ENCODE measurements around the gene FRY. TPM values are rescaled to one million over a fixed set of nuclear protein-coding genes. Genes with fewer than 3 reads are reported as not detected.
A peak's percentile ranks its signal among the peaks of the same experiment; 100 is the strongest.

Gene FRY
- total RNA-seq, 2 donors from 2014 or later = 7.0 to 10.8 TPM

DNA sequence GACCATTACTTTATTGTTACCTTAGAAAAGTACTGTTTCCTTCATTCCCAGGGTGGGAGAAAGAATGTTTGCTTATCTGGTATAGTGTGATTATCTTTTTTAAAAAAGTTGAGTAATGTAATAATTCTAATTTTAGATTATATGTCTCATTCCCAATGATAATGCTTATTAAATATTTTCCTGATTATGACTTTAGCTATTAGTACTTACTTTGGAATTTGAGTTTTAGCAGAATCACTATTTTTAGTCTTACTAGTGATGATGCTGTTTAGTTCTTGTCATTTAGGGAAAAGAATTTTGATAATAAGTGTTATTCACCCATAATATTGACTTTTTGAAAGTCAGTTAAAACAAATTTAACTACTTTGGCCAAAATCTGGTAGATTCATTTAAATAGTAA, 95.2 kb downstream of the FRY start:
- Mint-ChIP-seq H3K4me1 (no peaks in the 10 kb centered on the region), H3K36me3 (ENCODE audit: low read depth) (peaks cover 53% of the 10 kb centered on the region), H3K4me3 (no peak overlapping the region), H3K27me3 (no peaks in the 10 kb centered on the region), H3K9me3 (no peaks in the 10 kb centered on the region), H3K27ac (no peak overlapping the region)
- no peak for ATAC-seq (replicated peaks)

DNA sequence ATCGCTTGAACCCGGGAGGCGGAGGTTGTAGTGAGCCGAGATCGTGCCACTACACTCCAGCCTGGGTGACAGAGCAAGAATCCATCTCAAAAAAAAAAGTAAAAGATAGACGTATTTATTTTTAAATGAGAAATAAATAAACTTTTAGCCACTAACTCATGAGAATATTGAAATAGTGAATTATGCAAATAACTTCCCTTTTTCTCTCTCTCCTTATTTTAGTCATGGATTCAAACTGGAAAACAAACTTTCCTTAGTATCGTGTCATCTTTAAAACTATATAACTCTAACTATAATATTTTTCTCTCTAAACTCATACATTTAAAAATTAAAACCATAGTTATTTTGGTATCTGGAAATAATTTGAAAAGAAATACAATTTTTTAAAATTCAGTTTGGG, 96.1 kb downstream of the FRY start:
- Mint-ChIP-seq H3K4me3 (no peak overlapping the region), H3K9me3 (no peaks in the 10 kb centered on the region), H3K36me3 (ENCODE audit: low read depth) (peaks cover 52% of the 10 kb centered on the region), H3K27me3 (no peaks in the 10 kb centered on the region), H3K27ac (no peak overlapping the region), H3K4me1 (no peaks in the 10 kb centered on the region)
- no peak for ATAC-seq (replicated peaks)

DNA sequence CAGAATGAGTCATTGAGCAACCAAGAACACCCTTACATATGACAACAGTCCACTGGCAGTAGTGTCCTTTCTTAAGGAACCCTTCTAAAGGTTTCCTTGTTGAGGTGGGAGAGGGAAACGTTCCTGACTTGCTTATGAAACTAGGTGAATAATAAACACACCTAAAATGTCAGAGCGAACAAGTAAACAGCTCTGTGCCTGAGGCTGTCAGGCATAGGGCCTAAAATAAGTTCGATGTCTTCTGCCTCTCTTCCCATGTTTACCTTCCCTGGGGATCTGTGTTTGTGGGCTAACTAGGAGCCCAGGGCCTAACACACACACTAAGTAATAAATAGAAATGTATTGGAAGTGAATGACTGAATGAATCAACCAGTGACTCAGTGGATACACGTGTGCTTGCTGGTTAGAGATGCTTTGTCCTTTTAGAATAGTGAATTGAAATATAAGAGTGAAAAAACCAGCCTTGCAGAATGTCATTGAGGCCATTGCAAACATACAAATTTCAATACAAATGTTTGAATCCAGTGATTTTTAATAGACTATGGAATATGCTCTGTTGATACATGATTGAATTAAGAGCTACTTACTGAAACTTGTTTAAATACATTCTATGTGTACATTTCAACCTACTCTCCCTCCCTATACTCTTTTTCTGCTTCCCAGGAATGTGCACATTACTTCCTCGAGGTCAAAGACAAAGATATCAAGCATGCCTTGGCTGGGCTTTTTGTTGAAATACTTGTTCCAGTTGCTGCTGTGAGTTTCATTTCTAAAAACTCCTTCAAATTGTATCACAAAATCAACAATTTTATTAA, 102.9 kb downstream of the FRY start:
- Mint-ChIP-seq H3K36me3 (ENCODE audit: low read depth) (peaks cover 43% of the 10 kb centered on the region), H3K4me3 (no peak overlapping the region), H3K9me3 (no peaks in the 10 kb centered on the region), H3K27me3 (no peaks in the 10 kb centered on the region), H3K4me1 (no peaks in the 10 kb centered on the region), H3K27ac (no peak overlapping the region)
- no peak for ATAC-seq (replicated peaks)

DNA sequence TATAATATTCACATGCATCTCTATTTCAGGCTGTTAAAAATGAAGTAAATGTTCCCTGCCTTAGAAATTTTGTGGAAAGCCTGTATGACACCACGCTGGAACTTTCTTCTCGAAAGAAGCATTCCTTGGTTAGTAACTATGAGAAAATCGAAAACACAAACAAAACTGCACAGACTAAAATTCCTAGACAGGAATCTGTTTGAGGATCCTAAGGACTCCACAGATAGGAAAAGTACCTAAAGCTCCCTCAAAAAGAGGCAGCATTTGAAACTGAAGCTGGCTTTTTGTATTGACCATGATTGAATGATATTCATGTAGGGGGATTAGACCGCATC, 103.4 kb downstream of the FRY start:
- Mint-ChIP-seq H3K36me3 (ENCODE audit: low read depth) (peaks cover 43% of the 10 kb centered on the region), H3K27me3 (no peaks in the 10 kb centered on the region), H3K4me3 (no peak overlapping the region), H3K9me3 (no peaks in the 10 kb centered on the region), H3K27ac (no peak overlapping the region), H3K4me1 (no peaks in the 10 kb centered on the region)
- no peak for ATAC-seq (replicated peaks)

DNA sequence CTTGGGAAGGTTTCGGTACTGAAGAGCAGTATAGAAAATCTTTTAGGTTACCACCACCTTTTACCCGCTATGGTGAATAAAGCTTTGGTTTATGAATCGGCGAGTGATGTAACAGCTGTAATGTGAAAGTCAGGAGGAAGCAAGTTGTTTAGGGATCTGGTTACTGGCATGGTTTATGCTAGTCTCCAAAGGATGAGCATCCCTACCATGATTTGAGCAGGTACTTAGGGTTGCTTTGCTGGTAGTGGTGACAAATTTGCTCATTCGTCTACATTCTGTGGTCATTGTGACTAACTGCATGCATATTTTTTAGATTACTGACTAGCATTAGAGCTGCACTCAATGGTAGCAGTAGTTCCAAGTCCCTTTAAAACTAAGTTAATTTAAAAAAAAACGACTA, 104.1 kb downstream of the FRY start:
- no peak overlapping the region for H3K27ac Mint-ChIP-seq
- no peak for ATAC-seq (replicated peaks)

DNA sequence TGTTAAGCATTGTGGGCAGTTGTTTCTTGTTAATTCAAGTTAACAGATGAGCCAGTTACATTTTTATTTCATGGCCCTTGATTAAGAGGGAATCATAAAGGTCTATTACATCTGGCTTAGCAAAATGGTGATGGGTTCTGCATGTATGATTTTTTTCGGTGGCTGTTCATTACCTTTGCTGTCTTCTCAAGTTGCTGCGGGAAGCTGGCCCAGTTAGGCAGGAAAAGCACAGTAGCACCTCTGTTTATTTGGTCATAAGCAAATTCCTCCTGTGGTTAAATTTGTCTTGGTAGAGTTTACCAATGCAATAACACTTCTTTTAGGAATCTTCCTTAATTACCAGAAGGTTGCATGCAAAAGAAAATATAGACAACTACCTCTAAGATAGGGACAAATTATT, 104.5 kb downstream of the FRY start:
- ATAC-seq (replicated peaks) = no peak
- no peaks in the 10 kb centered on the region for H3K9me3 Mint-ChIP-seq
- H3K36me3 Mint-ChIP-seq (ENCODE audit: low read depth) = peaks cover 43% of the 10 kb centered on the region
- H3K4me3 Mint-ChIP-seq = no peak overlapping the region
- no peaks in the 10 kb centered on the region for H3K4me1 Mint-ChIP-seq
- no peaks in the 10 kb centered on the region for H3K27me3 Mint-ChIP-seq
- no peak overlapping the region for H3K27ac Mint-ChIP-seq

More for the DNA sequence above, 104.1 kb downstream of the FRY start:
- H3K9me3 Mint-ChIP-seq = no peaks in the 10 kb centered on the region
- no peak overlapping the region for H3K4me3 Mint-ChIP-seq
- peaks cover 43% of the 10 kb centered on the region for H3K36me3 Mint-ChIP-seq (ENCODE audit: low read depth)
- H3K4me1 Mint-ChIP-seq = no peaks in the 10 kb centered on the region
- H3K27me3 Mint-ChIP-seq = no peaks in the 10 kb centered on the region

DNA sequence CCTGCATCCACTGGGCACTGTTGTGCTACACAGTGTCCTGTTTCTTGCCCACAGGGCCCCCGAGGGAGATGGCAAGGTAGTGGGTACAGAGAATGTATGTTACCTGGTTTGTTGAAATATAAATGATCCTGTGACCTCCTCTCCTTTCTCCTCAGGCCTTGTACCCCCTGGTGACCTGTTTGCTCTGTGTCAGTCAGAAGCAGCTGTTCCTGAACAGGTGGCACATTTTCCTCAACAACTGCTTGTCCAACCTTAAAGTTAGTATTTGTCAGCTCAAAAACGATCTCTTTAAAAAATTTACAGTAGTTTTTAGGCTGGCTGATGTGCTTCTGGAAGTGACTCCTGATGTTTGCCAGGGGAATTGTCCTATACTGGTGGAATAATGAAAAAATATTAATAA, 105.1 kb downstream of the FRY start:
- no peak overlapping the region for H3K27ac Mint-ChIP-seq
- H3K4me1 Mint-ChIP-seq = no peaks in the 10 kb centered on the region
- no peak overlapping the region for H3K4me3 Mint-ChIP-seq
- no peaks in the 10 kb centered on the region for H3K27me3 Mint-ChIP-seq
- no peaks in the 10 kb centered on the region for H3K9me3 Mint-ChIP-seq
- H3K36me3 Mint-ChIP-seq (ENCODE audit: low read depth) = peaks cover 37% of the 10 kb centered on the region
- ATAC-seq (replicated peaks) = no peak

DNA sequence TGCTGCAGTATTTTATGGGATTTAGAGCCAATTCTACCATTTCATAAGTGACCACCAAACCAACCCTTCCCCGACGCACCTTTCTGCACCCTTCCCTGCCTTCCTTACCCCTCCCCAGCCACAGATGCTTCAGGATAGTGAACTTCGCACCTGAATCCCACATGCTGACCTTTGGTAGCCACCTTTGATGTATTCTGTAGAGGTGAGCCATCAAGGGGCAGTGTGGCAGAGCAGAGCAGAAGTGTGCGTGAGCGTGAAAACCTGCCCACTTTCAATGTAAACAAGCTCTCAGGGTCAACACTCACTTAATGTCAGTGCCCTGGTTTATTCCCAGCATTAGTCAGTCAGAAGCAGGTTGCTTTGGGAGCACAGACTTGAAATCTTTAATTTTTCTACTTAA, 107.7 kb downstream of the FRY start:
- H3K4me1 Mint-ChIP-seq = no peaks in the 10 kb centered on the region
- ATAC-seq (replicated peaks) = no peak
- H3K27me3 Mint-ChIP-seq = no peaks in the 10 kb centered on the region
- no peaks in the 10 kb centered on the region for H3K9me3 Mint-ChIP-seq
- peaks cover 23% of the 10 kb centered on the region for H3K36me3 Mint-ChIP-seq (ENCODE audit: low read depth)
- no peak overlapping the region for H3K4me3 Mint-ChIP-seq
- no peak overlapping the region for H3K27ac Mint-ChIP-seq

DNA sequence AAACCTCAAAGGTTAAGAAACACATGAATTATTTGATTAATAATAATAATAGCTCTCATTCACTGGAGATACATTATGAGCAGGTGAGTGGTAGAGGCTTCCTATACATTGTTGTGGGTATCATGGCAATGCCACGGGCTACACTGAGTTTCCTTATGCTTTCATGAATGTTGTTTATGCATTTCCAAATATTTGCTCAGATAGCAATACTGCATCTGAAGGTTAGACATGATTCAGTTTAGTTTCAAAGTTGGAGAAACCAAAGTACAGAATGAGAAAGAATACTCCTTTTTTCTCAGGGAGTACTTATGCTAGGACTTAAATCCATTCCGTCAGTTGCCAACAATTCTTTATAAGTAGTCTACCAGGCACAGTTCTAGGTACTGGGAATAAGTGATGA, 108.5 kb downstream of the FRY start:
- no peak overlapping the region for H3K4me3 Mint-ChIP-seq
- H3K27ac Mint-ChIP-seq = no peak overlapping the region
- peaks cover 17% of the 10 kb centered on the region for H3K36me3 Mint-ChIP-seq (ENCODE audit: low read depth)
- ATAC-seq (replicated peaks) = no peak
- no peaks in the 10 kb centered on the region for H3K9me3 Mint-ChIP-seq
- H3K4me1 Mint-ChIP-seq = no peaks in the 10 kb centered on the region
- no peaks in the 10 kb centered on the region for H3K27me3 Mint-ChIP-seq

DNA sequence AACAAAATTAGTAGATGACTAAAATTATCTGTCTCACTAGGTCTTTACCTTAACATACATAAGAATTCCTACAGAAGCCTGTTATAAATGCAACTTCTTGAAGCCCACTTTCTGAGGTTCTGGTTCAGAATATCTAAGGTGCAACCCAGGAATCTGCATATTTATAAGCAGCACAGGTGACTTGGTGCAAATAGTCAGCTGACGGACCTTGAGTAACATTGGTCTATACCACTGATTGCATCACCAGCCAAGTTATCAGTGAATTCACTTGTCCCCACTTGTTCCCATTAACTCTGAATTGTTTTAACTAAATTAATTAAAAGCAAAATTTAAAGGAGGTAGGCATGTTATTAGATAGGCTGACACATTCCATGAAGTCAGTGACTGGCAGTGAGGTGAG, 109.9 kb downstream of the FRY start:
- Mint-ChIP-seq H3K9me3 (no peaks in the 10 kb centered on the region), H3K4me1 (no peaks in the 10 kb centered on the region), H3K4me3 (no peak overlapping the region), H3K36me3 (ENCODE audit: low read depth) (peaks cover 4% of the 10 kb centered on the region), H3K27me3 (no peaks in the 10 kb centered on the region), H3K27ac (no peak overlapping the region)
- no peak for ATAC-seq (replicated peaks)

DNA sequence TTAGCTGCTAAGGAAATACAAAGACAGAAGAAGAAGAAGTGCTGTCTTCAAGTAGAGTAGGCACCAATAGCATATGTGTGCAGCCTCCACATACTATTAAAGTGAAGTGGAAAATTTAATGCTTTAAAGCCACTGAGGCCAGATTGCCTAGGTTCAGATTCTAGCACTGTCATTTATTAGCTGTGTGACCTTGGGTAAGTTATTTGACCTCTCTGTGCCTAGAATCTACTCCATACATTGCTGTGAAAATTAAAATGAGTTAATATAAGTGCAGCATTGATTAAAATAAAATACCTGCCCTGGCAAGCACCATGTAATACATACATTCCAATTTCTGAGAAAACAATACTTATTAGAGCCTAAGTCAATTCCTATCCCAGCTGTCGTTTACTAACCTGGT, 110.5 kb downstream of the FRY start:
- Mint-ChIP-seq H3K36me3 (ENCODE audit: low read depth) (no peaks in the 10 kb centered on the region), H3K4me3 (no peak overlapping the region), H3K27ac (no peak overlapping the region), H3K27me3 (no peaks in the 10 kb centered on the region), H3K4me1 (no peaks in the 10 kb centered on the region), H3K9me3 (no peaks in the 10 kb centered on the region)
- ATAC-seq (replicated peaks) = no peak

DNA sequence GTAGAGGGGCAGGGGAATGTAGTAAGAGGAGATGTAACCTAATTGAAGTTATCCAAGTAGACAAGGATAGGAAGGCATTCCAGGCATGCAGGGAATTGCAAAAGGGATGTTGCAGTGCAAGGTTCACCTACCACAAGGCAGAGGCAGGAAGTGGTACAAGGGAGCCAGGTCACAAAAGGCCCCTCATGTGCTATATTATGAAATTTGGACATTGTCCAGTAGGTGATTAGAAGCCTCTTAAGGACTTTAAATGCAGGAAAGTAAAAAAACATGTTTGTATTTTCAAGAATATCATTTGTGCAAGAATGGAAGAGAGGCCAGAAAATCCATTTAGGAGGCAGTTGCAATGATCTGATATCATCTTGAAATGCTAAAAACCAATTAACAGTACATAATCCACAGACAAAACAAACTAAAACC, 111.4 kb downstream of the FRY start:
- Mint-ChIP-seq H3K9me3 (no peaks in the 10 kb centered on the region), H3K4me3 (no peak overlapping the region), H3K36me3 (ENCODE audit: low read depth) (peaks cover 7% of the 10 kb centered on the region), H3K4me1 (no peaks in the 10 kb centered on the region), H3K27me3 (no peaks in the 10 kb centered on the region), H3K27ac (no peak overlapping the region)
- no peak for ATAC-seq (replicated peaks)

DNA sequence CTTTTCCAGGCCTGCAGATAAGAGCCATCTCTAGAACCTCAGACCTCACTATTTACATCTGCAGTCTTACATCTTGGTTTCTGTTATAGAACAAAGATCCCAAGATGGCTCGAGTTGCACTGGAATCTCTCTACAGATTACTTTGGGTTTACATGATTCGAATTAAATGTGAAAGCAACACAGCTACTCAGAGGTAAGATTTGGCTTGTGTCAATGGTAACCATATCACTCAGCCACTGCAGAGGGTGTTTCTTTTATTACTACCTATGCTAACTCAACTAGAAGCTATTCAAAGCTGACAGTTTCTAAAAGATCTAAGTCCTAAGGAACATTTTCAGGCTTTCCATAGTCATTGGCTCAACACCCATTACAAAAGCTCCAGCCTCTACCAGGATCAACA, 115.6 kb downstream of the FRY start:
- Mint-ChIP-seq H3K27ac (no peak overlapping the region), H3K4me3 (no peak overlapping the region), H3K9me3 (no peaks in the 10 kb centered on the region), H3K36me3 (ENCODE audit: low read depth) (peaks cover 33% of the 10 kb centered on the region), H3K27me3 (no peaks in the 10 kb centered on the region), H3K4me1 (no peaks in the 10 kb centered on the region)
- peak; percentile 72 for ATAC-seq (replicated peaks)

DNA sequence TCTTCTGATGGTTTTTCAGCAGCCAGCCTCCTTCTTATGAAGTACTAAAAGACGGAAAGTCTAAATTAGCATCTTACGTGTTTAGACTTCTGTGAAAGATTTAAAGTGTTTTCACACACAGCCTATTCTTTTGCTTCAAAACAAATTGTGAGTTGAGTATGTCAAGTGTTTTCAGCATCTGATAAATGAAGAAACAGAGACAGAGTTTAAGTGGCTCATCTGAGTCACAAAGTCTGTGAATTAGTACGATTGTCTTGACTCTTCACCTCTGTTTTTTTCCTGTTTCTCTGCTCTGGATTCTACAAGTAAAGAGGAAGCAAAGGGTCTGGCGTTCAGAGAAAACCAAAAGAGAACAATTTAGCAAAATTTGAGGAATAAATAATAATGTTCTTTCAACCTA, 116.4 kb downstream of the FRY start:
- H3K9me3 Mint-ChIP-seq = no peaks in the 10 kb centered on the region
- peak; percentile 21 for ATAC-seq (replicated peaks)
- H3K36me3 Mint-ChIP-seq (ENCODE audit: low read depth) = peaks cover 38% of the 10 kb centered on the region
- H3K27ac Mint-ChIP-seq = peak overlapping the region; percentile 20
- H3K4me1 Mint-ChIP-seq = peaks cover 3% of the 10 kb centered on the region
- no peak overlapping the region for H3K4me3 Mint-ChIP-seq
- H3K27me3 Mint-ChIP-seq = no peaks in the 10 kb centered on the region

DNA sequence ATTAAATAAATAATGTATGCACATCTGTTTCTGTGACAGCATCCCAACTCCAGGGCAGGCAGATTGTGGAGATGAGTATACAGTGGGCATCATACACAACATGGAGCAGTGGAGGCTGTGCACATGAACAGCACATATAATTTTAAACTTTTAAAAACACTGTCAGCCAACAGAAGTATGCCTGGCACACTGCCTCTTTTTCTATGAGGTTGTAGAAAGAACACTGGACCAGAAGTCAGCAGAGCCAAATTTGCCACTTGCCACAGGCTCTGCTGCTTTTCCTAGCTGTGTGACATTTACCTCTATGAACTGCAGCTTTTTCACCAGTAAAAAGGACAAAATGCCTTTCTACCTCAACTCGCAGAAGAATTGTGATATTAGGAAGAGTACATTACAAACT, 118.7 kb downstream of the FRY start:
- Mint-ChIP-seq H3K36me3 (ENCODE audit: low read depth) (peaks cover 42% of the 10 kb centered on the region), H3K9me3 (no peaks in the 10 kb centered on the region), H3K4me1 (peaks cover 4% of the 10 kb centered on the region), H3K4me3 (no peak overlapping the region), H3K27ac (no peak overlapping the region), H3K27me3 (no peaks in the 10 kb centered on the region)
- ATAC-seq (replicated peaks) = no peak

DNA sequence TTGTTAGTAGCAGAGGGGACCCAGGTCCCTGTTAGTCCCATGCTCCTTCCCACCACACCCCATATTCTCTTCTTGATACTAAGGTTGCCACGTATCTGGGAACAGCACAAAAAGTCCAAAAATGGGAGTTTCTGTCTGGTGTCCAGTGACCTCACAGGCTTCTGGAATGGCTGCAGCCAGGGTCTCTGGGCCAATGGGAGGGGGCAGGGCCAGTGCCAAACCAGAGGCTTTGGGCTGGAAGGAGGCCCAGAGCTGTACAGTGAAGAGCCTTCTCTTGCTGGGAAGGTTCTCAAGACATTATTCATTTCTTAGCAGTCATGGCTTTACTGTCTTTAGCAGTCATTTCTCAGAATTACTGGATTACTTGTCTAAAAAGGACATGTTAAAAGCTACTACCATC, 119.2 kb downstream of the FRY start:
- Mint-ChIP-seq H3K36me3 (ENCODE audit: low read depth) (peaks cover 47% of the 10 kb centered on the region), H3K4me1 (peaks cover 4% of the 10 kb centered on the region), H3K27me3 (no peaks in the 10 kb centered on the region), H3K27ac (no peak overlapping the region), H3K9me3 (no peaks in the 10 kb centered on the region), H3K4me3 (no peak overlapping the region)
- no peak for ATAC-seq (replicated peaks)

All from activated T-helper 17 cell treated with anti-CD3 and anti-CD28 coated beads, Interleukin-2, amount 50 U/mL, for 72 hours (primary cell).